Measurements from ENCODE around the gene ATP11B. TPM values are rescaled to one million over a fixed set of nuclear protein-coding genes. Genes with fewer than 3 reads are reported as not detected.

The ATP11B gene
- total RNA-seq, 1 donor from 2014 or later = 42.8 TPM

- Mint-ChIP-seq H3K4me3 (ENCODE audit: unreplicated experiment) (no peak overlapping the region), H3K27ac (ENCODE audit: unreplicated experiment) (no peak overlapping the region), H3K36me3 (ENCODE audit: low read depth, unreplicated experiment) (peaks cover 5% of the 10 kb centered on the region), H3K27me3 (ENCODE audit: low read depth, unreplicated experiment) (no peaks in the 10 kb centered on the region), H3K4me1 (ENCODE audit: low read depth, unreplicated experiment) (no peaks in the 10 kb centered on the region), H3K9me3 (ENCODE audit: unreplicated experiment) (no peaks in the 10 kb centered on the region)
- Histone ChIP-seq H3K4me3 (ENCODE audit: insufficient read depth, low read depth, low read length) (no peak overlapping the region), H3K36me3 (ENCODE audit: insufficient read depth, low read length) (peaks cover 7% of the 10 kb centered on the region), H3K9me3 (ENCODE audit: insufficient read depth, low read depth, low read length) (no peaks in the 10 kb centered on the region), H3K79me2 (ENCODE audit: insufficient read depth, low read length) (no peaks in the 10 kb centered on the region), H3K27me3 (ENCODE audit: insufficient read depth, low read length) (no peaks in the 10 kb centered on the region), H4K20me1 (ENCODE audit: insufficient read depth, low read length) (no peaks in the 10 kb centered on the region), H3K4me2 (ENCODE audit: low read length) (no peak overlapping the region), H3K4me1 (ENCODE audit: insufficient read depth, low read length) (no peaks in the 10 kb centered on the region), H3K9ac (ENCODE audit: low read length) (no peak overlapping the region), H2AFZ (ENCODE audit: low read depth, low read length) (no peak overlapping the region), H3K27ac (ENCODE audit: low read depth, low read length) (no peak overlapping the region)
- TF ChIP-seq CTCF (IDR thresholded peaks at IDR 0.05; ENCODE audit: insufficient read depth, low read depth, low read length) (no peak), EZH2 (IDR thresholded peaks at IDR 0.05; ENCODE audit: insufficient read depth, low read length) (no peak)
- FAIRE-seq (no peak), DNase-seq (ENCODE audit: low read depth) (no peak)
These were observed 103.2 kb downstream of the ATP11B start for GRCh38 chr3:182896553-182896952.

DNA sequence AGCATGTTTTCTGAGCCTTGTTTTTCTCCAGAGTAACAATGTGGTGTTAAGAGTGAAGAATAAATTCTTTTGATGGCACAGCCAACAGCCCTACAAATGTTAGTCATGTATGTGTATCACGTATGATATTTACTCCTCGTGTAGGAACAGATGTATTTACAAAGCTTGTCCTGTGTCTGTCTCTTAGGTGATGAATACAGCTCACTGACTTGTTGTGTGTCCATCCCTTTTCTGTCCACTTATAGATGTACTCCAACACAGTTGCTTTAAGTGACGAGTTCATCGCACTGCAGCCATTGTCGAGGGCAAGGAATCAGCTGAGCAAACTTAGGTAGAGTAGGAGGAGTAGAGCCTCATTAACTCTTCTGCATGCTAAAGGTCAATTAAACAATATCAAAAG lies 108.9 kb downstream of the ATP11B start:
- Histone ChIP-seq H3K4me1 (ENCODE audit: insufficient read depth, low read length) (no peaks in the 10 kb centered on the region), H3K27ac (ENCODE audit: low read depth, low read length) (no peak overlapping the region), H4K20me1 (ENCODE audit: insufficient read depth, low read length) (no peaks in the 10 kb centered on the region), H3K36me3 (ENCODE audit: insufficient read depth, low read length) (peaks cover 3% of the 10 kb centered on the region), H2AFZ (ENCODE audit: low read depth, low read length) (no peak overlapping the region), H3K79me2 (ENCODE audit: insufficient read depth, low read length) (no peaks in the 10 kb centered on the region), H3K27me3 (ENCODE audit: insufficient read depth, low read length) (no peaks in the 10 kb centered on the region), H3K9ac (ENCODE audit: low read length) (no peak overlapping the region), H3K9me3 (ENCODE audit: insufficient read depth, low read depth, low read length) (no peaks in the 10 kb centered on the region), H3K4me3 (ENCODE audit: insufficient read depth, low read depth, low read length) (no peak overlapping the region), H3K4me2 (ENCODE audit: low read length) (no peak overlapping the region)
- no peaks in the 10 kb centered on the region for H3K4me1 Mint-ChIP-seq (ENCODE audit: low read depth, unreplicated experiment)
- no peaks in the 10 kb centered on the region for H3K27me3 Mint-ChIP-seq (ENCODE audit: low read depth, unreplicated experiment)
- H3K9me3 Mint-ChIP-seq (ENCODE audit: unreplicated experiment) = no peaks in the 10 kb centered on the region
- no peak overlapping the region for H3K27ac Mint-ChIP-seq (ENCODE audit: unreplicated experiment)
- H3K4me3 Mint-ChIP-seq (ENCODE audit: unreplicated experiment) = no peak overlapping the region
- FAIRE-seq (no peak), DNase-seq (ENCODE audit: low read depth) (no peak)
- TF ChIP-seq CTCF (IDR thresholded peaks at IDR 0.05; ENCODE audit: insufficient read depth, low read depth, low read length) (no peak), EZH2 (IDR thresholded peaks at IDR 0.05; ENCODE audit: insufficient read depth, low read length) (no peak)
- peaks cover 2% of the 10 kb centered on the region for H3K36me3 Mint-ChIP-seq (ENCODE audit: low read depth, unreplicated experiment)

GRCh38 chr3:182904164-182904563 lies 110.9 kb downstream of the ATP11B start:
- no peaks in the 10 kb centered on the region for H3K9me3 ChIP-seq (ENCODE audit: insufficient read depth, low read depth, low read length)
- no peak overlapping the region for H3K27ac Mint-ChIP-seq (ENCODE audit: unreplicated experiment)
- no peak overlapping the region for H3K4me3 Mint-ChIP-seq (ENCODE audit: unreplicated experiment)
- no peaks in the 10 kb centered on the region for H3K27me3 ChIP-seq (ENCODE audit: insufficient read depth, low read length)
- H3K9ac ChIP-seq (ENCODE audit: low read length) = no peak overlapping the region
- H3K4me1 Mint-ChIP-seq (ENCODE audit: low read depth, unreplicated experiment) = peaks cover 1% of the 10 kb centered on the region
- no peak overlapping the region for H3K4me3 ChIP-seq (ENCODE audit: insufficient read depth, low read depth, low read length)
- no peak overlapping the region for H3K4me2 ChIP-seq (ENCODE audit: low read length)
- H3K4me1 ChIP-seq (ENCODE audit: insufficient read depth, low read length) = no peaks in the 10 kb centered on the region
- no peak overlapping the region for H2AFZ ChIP-seq (ENCODE audit: low read depth, low read length)
- TF ChIP-seq CTCF (IDR thresholded peaks at IDR 0.05; ENCODE audit: insufficient read depth, low read depth, low read length) (peak; percentile 16), EZH2 (IDR thresholded peaks at IDR 0.05; ENCODE audit: insufficient read depth, low read length) (no peak)
- no peak for DNase-seq (ENCODE audit: low read depth)
- H3K79me2 ChIP-seq (ENCODE audit: insufficient read depth, low read length) = no peaks in the 10 kb centered on the region
- FAIRE-seq = no peak
- H3K9me3 Mint-ChIP-seq (ENCODE audit: unreplicated experiment) = no peaks in the 10 kb centered on the region
- no peaks in the 10 kb centered on the region for H4K20me1 ChIP-seq (ENCODE audit: insufficient read depth, low read length)
- peaks cover 2% of the 10 kb centered on the region for H3K36me3 Mint-ChIP-seq (ENCODE audit: low read depth, unreplicated experiment)
- no peaks in the 10 kb centered on the region for H3K27me3 Mint-ChIP-seq (ENCODE audit: low read depth, unreplicated experiment)
- H3K27ac ChIP-seq (ENCODE audit: low read depth, low read length) = no peak overlapping the region
- H3K36me3 ChIP-seq (ENCODE audit: insufficient read depth, low read length) = no peaks in the 10 kb centered on the region
